ENCODE data around the gene NSD2.
"Not testable (repeated sequence)": the region's sequence is repeated elsewhere in the genome, so short reads cannot be mapped to it uniquely, and the experiment has no call there.

DNA sequence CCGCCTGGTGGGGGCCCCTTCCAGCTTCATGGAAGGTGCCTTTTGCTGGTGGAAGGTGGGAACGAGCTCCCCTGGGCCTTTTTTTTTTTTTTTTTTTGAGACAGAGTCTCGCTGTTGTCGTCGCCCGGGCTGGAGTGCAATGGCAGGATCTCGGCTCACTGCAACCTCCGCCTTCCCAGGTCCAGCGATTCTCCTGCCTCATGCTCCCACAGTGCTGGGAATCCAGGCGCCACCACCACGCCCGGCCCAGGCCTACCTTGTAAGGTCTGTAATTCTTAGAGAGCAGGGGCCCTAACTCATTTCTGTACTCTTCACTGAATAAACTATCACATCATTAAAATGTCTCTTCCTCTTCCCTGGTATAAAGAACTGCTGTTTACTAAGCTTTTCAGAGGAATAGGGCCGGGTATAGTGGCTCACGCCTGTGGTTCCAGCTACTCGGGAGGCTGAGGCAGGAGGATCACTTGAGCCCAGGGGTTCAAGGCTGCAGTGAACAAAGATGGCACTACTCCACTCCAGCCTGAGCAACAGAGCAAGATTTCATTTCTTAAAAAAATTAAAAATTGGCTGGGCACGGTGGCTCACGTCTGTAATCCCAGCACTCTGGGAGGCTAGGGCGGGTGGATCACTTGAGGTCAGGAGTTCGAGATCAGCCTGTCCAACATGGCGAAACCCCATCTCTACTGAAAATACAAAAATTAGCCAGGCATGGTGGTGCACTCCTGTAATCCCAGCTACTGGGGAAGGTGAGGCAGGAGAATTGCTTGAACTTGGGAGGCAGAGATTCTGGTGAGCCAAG lies 122.7 kb downstream of the NSD2 start:
- TF ChIP-seq SP1 (CRISPR knock-in tag; IDR thresholded peaks at IDR 0.05); DDX20 (tag; IDR thresholded peaks at IDR 0.05; ENCODE audit: low read depth); RBM22 (IDR thresholded peaks at IDR 0.05; ENCODE audit: low read depth, low read length, poor library complexity, severe bottlenecking); CREB1 (IDR thresholded peaks at IDR 0.05); CREB1 (CRISPR knock-in tag; IDR thresholded peaks at IDR 0.05); HNRNPK (IDR thresholded peaks at IDR 0.05; ENCODE audit: low read depth, low read length, poor library complexity, severe bottlenecking); HCFC1 (IDR thresholded peaks at IDR 0.05; ENCODE audit: low read depth, low read length); ZNF24 (IDR thresholded peaks at IDR 0.05): not testable (repeated sequence)
- TF ChIP-seq, protein P1, sequence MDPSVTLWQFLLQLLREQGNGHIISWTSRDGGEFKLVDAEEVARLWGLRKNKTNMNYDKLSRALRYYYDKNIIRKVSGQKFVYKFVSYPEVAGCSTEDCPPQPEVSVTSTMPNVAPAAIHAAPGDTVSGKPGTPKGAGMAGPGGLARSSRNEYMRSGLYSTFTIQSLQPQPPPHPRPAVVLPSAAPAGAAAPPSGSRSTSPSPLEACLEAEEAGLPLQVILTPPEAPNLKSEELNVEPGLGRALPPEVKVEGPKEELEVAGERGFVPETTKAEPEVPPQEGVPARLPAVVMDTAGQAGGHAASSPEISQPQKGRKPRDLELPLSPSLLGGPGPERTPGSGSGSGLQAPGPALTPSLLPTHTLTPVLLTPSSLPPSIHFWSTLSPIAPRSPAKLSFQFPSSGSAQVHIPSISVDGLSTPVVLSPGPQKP (CRISPR knock-in tag; IDR thresholded peaks at IDR 0.05) = not testable (repeated sequence)
- TF ChIP-seq, protein P2, sequence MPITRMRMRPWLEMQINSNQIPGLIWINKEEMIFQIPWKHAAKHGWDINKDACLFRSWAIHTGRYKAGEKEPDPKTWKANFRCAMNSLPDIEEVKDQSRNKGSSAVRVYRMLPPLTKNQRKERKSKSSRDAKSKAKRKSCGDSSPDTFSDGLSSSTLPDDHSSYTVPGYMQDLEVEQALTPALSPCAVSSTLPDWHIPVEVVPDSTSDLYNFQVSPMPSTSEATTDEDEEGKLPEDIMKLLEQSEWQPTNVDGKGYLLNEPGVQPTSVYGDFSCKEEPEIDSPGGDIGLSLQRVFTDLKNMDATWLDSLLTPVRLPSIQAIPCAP (CRISPR knock-in tag; IDR thresholded peaks at IDR 0.05; ENCODE audit: borderline replicate concordance) = not testable (repeated sequence)
- TF ChIP-seq, protein P3, sequence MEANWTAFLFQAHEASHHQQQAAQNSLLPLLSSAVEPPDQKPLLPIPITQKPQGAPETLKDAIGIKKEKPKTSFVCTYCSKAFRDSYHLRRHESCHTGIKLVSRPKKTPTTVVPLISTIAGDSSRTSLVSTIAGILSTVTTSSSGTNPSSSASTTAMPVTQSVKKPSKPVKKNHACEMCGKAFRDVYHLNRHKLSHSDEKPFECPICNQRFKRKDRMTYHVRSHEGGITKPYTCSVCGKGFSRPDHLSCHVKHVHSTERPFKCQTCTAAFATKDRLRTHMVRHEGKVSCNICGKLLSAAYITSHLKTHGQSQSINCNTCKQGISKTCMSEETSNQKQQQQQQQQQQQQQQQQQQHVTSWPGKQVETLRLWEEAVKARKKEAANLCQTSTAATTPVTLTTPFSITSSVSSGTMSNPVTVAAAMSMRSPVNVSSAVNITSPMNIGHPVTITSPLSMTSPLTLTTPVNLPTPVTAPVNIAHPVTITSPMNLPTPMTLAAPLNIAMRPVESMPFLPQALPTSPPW (CRISPR knock-in tag; IDR thresholded peaks at IDR 0.05) = not testable (repeated sequence)

Data from K562 (cell line).